ENCODE measurements around the gene EZH2.

EZH2 gene

GRCh38 chr7:148761499-148762278, 122.4 kb downstream of the EZH2 start:
- DNase-seq = no peak
